Activated CD4-positive, alpha-beta T cell treated with anti-CD3 and anti-CD28 coated beads, Interleukin-2, amount 10 ng/mL, durations not matched to agents 7 days and 5 days (primary cell): ENCODE data around the gene FGGY. TPM values are rescaled to one million over a fixed set of nuclear protein-coding genes. Genes with fewer than 3 reads are reported as not detected.
"Not testable (repeated sequence)": the region's sequence is repeated elsewhere in the genome, so short reads cannot be mapped to it uniquely, and the experiment has no call there.

Source experiments
- CTCF ChIA-PET: fragments of 350-600 bp; sonication (Branson Sonifier 250); formaldehyde crosslinking; loops from one replicate; lab custom pipeline; 2021; ENCODE audit warnings: antibody characterized with exemption; lab: Charles Lee
- POLR2A ChIA-PET: fragments of 350-600 bp; sonication (Branson Sonifier 250); formaldehyde crosslinking; loops from one replicate; lab custom pipeline; 2021; ENCODE audit warnings: antibody characterized with exemption; lab: Charles Lee
- DNase-seq: peaks from one replicate; pipeline ENCODE4 v3.0.0-alpha.2; 2020
- H3K27ac Mint-ChIP-seq: one replicate; pipeline ENCODE4 v1.8.0; 2021; ENCODE audit warnings: mild to moderate bottlenecking, moderate library complexity, mixed read lengths
- H3K27me3 Mint-ChIP-seq: one replicate; pipeline ENCODE4 v1.8.0; 2021; ENCODE audit warnings: mixed read lengths
- H3K36me3 Mint-ChIP-seq: one replicate; pipeline ENCODE4 v1.8.0; 2021; ENCODE audit warnings: low read depth, mixed read lengths
- H3K4me1 Mint-ChIP-seq: one replicate; pipeline ENCODE4 v1.8.0; 2021; ENCODE audit warnings: mixed read lengths
- H3K4me3 Mint-ChIP-seq: one replicate; pipeline ENCODE4 v1.8.0; 2021; ENCODE audit warnings: mild to moderate bottlenecking, moderate library complexity, mixed read lengths
- H3K9me3 Mint-ChIP-seq: one replicate; pipeline ENCODE4 v1.8.0; 2021; ENCODE audit warnings: mixed read lengths
- total RNA-seq, 2 experiments: library from RNA; stranded (reverse); gene quantifications; one replicate each; pipeline ENCODE4 v1.2.3, GENCODE V29; 2021

The FGGY gene
- total RNA-seq, 2 experiments from 2014 or later: 3.3 to 5.5 TPM

GRCh38 chr1:59703918-59704378 is 407.1 kb downstream of the FGGY start:
- ChIA-PET POLR2A (no interaction called here), CTCF (no interaction called here)
- Mint-ChIP-seq H3K27me3 (peaks cover 4% of the 10 kb centered on the region), H3K4me1 (peaks cover 3% of the 10 kb centered on the region), H3K27ac (no peak overlapping the region), H3K4me3 (no peak overlapping the region), H3K36me3 (no peaks in the 10 kb centered on the region), H3K9me3 (no peaks in the 10 kb centered on the region)
- DNase-seq: no peak

- H3K4me1 Mint-ChIP-seq: no peaks in the 10 kb centered on the region
- peaks cover 4% of the 10 kb centered on the region for H3K27me3 Mint-ChIP-seq
- H3K36me3 Mint-ChIP-seq: no peaks in the 10 kb centered on the region
- no peak overlapping the region for H3K4me3 Mint-ChIP-seq
- CTCF ChIA-PET: no interaction called here
- H3K9me3 Mint-ChIP-seq: no peaks in the 10 kb centered on the region
- DNase-seq: no peak
- no peak overlapping the region for H3K27ac Mint-ChIP-seq
- POLR2A ChIA-PET: no interaction called here
These were observed 407.8 kb downstream of the FGGY start for GRCh38 chr1:59704716-59705115.

GRCh38 chr1:59705466-59706302 is 408.8 kb downstream of the FGGY start:
- ChIA-PET CTCF (interaction anchor here (0.8 to 1.1 kb wide), 2 partner anchors 27 to 312 kb away, joined by 3 read pairs; no protein-coding TSS in a partner anchor), POLR2A (no interaction called here)
- Mint-ChIP-seq H3K36me3 (no peaks in the 10 kb centered on the region), H3K4me1 (no peaks in the 10 kb centered on the region), H3K27me3 (peaks cover 4% of the 10 kb centered on the region), H3K4me3 (no peak overlapping the region), H3K27ac (no peak overlapping the region), H3K9me3 (peaks cover 2% of the 10 kb centered on the region)
- DNase-seq: no peak

GRCh38 chr1:59706303-59706599 is 409.4 kb downstream of the FGGY start:
- no peak overlapping the region for H3K4me3 Mint-ChIP-seq
- ChIA-PET CTCF (interaction anchor here (0.8 to 1.1 kb wide), 2 partner anchors 27 to 313 kb away, joined by 3 read pairs; no protein-coding TSS in a partner anchor), POLR2A (no interaction called here)
- no peak overlapping the region for H3K27ac Mint-ChIP-seq
- peaks cover 2% of the 10 kb centered on the region for H3K9me3 Mint-ChIP-seq
- H3K36me3 Mint-ChIP-seq: no peaks in the 10 kb centered on the region
- H3K27me3 Mint-ChIP-seq: peaks cover 4% of the 10 kb centered on the region
- no peak for DNase-seq
- no peaks in the 10 kb centered on the region for H3K4me1 Mint-ChIP-seq

- Mint-ChIP-seq H3K4me1 (no peaks in the 10 kb centered on the region), H3K36me3 (no peaks in the 10 kb centered on the region), H3K27me3 (peaks cover 4% of the 10 kb centered on the region), H3K9me3 (peaks cover 2% of the 10 kb centered on the region), H3K27ac (no peak overlapping the region), H3K4me3 (no peak overlapping the region)
- ChIA-PET CTCF (no interaction called here), POLR2A (no interaction called here)
- no peak for DNase-seq
These were observed 410.4 kb downstream of the FGGY start for GRCh38 chr1:59707178-59707791.

GRCh38 chr1:59709333-59709732 is 412.4 kb downstream of the FGGY start:
- POLR2A ChIA-PET: no interaction called here
- Mint-ChIP-seq H3K27ac (no peak overlapping the region), H3K4me3 (no peak overlapping the region), H3K27me3 (peaks cover 4% of the 10 kb centered on the region), H3K36me3 (no peaks in the 10 kb centered on the region), H3K4me1 (no peaks in the 10 kb centered on the region), H3K9me3 (peaks cover 2% of the 10 kb centered on the region)
- DNase-seq: no peak
- CTCF ChIA-PET: no interaction called here

- H3K9me3 Mint-ChIP-seq, POLR2A ChIA-PET, H3K4me3 Mint-ChIP-seq, H3K27me3 Mint-ChIP-seq, CTCF ChIA-PET, H3K36me3 Mint-ChIP-seq, DNase-seq, H3K27ac Mint-ChIP-seq, H3K4me1 Mint-ChIP-seq: not testable (repeated sequence)
These were observed 414.0 kb downstream of the FGGY start for GRCh38 chr1:59710920-59711319.

GRCh38 chr1:59714219-59714618 is 417.3 kb downstream of the FGGY start:
- Mint-ChIP-seq H3K27me3 (no peaks in the 10 kb centered on the region), H3K9me3 (peaks cover 2% of the 10 kb centered on the region), H3K4me3 (no peak overlapping the region), H3K27ac (no peak overlapping the region), H3K36me3 (no peaks in the 10 kb centered on the region), H3K4me1 (no peaks in the 10 kb centered on the region)
- CTCF ChIA-PET: interaction anchor here (1.6 kb wide), 1 partner anchor 45 kb away, joined by 5 read pairs; no protein-coding TSS in a partner anchor
- DNase-seq: no peak
- POLR2A ChIA-PET: no interaction called here

GRCh38 chr1:59714966-59715365 is 418.1 kb downstream of the FGGY start:
- Mint-ChIP-seq H3K36me3 (no peaks in the 10 kb centered on the region), H3K4me1 (no peaks in the 10 kb centered on the region), H3K9me3 (peaks cover 2% of the 10 kb centered on the region), H3K27me3 (no peaks in the 10 kb centered on the region), H3K4me3 (no peak overlapping the region), H3K27ac (no peak overlapping the region)
- ChIA-PET POLR2A (no interaction called here), CTCF (interaction anchor here (1.0 to 1.6 kb wide), 2 partner anchors 12 to 44 kb away, joined by 3 to 5 read pairs; no protein-coding TSS in a partner anchor)
- DNase-seq: no peak

GRCh38 chr1:59716832-59717231 is 419.9 kb downstream of the FGGY start:
- no peaks in the 10 kb centered on the region for H3K27me3 Mint-ChIP-seq
- no peak overlapping the region for H3K4me3 Mint-ChIP-seq
- no peaks in the 10 kb centered on the region for H3K9me3 Mint-ChIP-seq
- CTCF ChIA-PET: interaction anchor here (0.9 to 1.3 kb wide), 2 partner anchors 20 to 42 kb away, joined by 3 read pairs; no protein-coding TSS in a partner anchor
- no peaks in the 10 kb centered on the region for H3K4me1 Mint-ChIP-seq
- H3K36me3 Mint-ChIP-seq: no peaks in the 10 kb centered on the region
- no peak overlapping the region for H3K27ac Mint-ChIP-seq
- no peak for DNase-seq
- POLR2A ChIA-PET: no interaction called here

GRCh38 chr1:59718064-59718988 is 421.4 kb downstream of the FGGY start:
- POLR2A ChIA-PET: no interaction called here

GRCh38 chr1:59718989-59719360 is 422.1 kb downstream of the FGGY start:
- Mint-ChIP-seq H3K4me1 (no peaks in the 10 kb centered on the region), H3K27ac (no peak overlapping the region), H3K9me3 (peaks cover 2% of the 10 kb centered on the region), H3K36me3 (no peaks in the 10 kb centered on the region), H3K27me3 (no peaks in the 10 kb centered on the region), H3K4me3 (no peak overlapping the region)
- no peak for DNase-seq
- CTCF ChIA-PET: interaction anchor here (0.8 kb wide), 1 partner anchor 1015 kb away, joined by 3 read pairs; no protein-coding TSS in a partner anchor
- POLR2A ChIA-PET: no interaction called here

More at GRCh38 chr1:59718064-59718988, 421.4 kb downstream of the FGGY start:
- Mint-ChIP-seq H3K27ac (no peak overlapping the region), H3K4me1 (no peaks in the 10 kb centered on the region), H3K4me3 (no peak overlapping the region), H3K9me3 (peaks cover 2% of the 10 kb centered on the region), H3K27me3 (no peaks in the 10 kb centered on the region), H3K36me3 (no peaks in the 10 kb centered on the region)
- CTCF ChIA-PET: interaction anchor here (0.8 kb wide), 1 partner anchor 1014 kb away, joined by 3 read pairs; no protein-coding TSS in a partner anchor
- no peak for DNase-seq
